Esophagus muscularis mucosa (tissue), 3 donors: ENCODE measurements around the gene DNAH3.

Source experiments
- CTCF ChIP-seq, 3 experiments: fragments of 200-600 bp in 2 of 3; fragments of 450-650 bp in 1 of 3; sonication (generic) in 2 of 3; IDR thresholded peaks; one replicate each; pipeline ENCODE4 v1.5.1; 2017 to 2019; ENCODE audit warnings: antibody characterized with exemption in 3 of 3, mild to moderate bottlenecking in 2 of 3, moderate library complexity in 1 of 3
- POLR2A ChIP-seq: fragments of 450-650 bp; IDR thresholded peaks from one replicate; pipeline ENCODE4 v1.6.1; 2017; ENCODE audit warnings: antibody characterized with exemption, moderate library complexity, mild to moderate bottlenecking, low read depth

GRCh38 chr16:21134053-21134452 is 16.6 kb downstream of the DNAH3 start:
- TF ChIP-seq POLR2A = no peak
- no peak for TF ChIP-seq CTCF (IDR thresholded peaks at IDR 0.05)
